NCI-H2107 (cell line): Measurements from ENCODE around the gene R3HCC1L.

Experiments used
- DNase-seq: peaks from one replicate; lab custom pipeline; 2025; lab: John Stamatoyannopoulos, UW

R3HCC1L gene

DNA sequence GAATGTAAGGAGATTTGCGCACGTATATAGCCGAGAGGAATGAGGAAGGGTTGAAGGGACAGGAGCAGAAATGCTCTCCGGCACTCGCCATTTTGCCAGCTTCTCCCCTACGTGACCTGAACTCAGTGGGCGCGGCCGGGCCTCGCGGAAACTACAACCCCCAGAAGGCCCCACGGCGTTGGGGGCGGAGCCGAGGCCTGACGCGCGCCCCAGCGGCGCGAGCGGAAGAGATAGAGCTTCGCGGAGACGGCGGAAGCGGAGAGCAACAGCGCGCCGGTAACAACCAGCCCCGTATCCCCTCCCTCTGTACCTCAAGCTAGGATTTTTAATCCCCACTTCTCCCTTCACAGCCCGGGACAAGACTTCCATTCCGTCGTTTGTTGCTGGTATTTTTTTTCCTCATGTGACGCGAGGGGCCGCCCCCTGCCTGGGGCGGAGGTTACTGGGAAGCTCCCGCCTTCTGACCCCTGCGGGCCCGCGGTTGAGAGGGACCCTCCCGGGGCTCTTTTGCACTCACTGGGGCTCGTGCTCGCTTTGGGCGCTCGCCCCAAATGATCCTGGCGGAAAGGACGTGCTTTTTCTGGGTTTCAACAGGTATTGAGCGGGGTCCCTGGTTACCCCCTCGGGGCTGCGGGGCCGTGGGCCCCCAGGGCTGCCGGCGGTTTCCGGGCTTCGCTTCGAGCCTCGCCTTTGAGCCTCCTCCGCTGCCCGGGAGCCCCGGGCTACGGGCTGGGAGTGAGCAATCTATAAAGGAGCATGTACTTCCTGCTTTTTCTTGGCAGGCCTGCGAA is at the start of gene R3HCC1L:
TSS of gene R3HCC1L (plus strand) at position 227 of the 791 bp plus-strand sequence. CDS start 73,458 bp downstream, outside the sequence.
- DNase-seq, result peak; percentile 66

DNA sequence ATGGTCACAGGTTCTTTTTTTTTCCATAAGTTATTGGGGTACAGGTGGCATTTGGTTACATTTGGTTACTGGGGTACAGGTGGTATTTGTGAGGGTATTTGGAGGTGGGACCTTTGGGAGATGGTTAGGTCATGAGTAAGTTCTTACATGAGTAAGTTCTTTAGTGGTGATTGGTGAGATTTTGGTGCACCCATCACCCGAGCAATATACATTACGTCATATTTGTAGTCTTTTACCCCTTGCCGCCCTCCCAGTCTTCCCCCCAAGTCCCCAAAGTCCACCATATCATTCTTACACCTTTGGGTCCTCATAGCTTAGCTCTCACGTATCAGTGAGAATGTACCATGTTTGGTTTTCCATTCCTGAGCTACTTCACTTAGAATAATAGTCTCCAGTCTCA is 49.2 kb upstream of the R3HCC1L start:
- no peak for DNase-seq

DNA sequence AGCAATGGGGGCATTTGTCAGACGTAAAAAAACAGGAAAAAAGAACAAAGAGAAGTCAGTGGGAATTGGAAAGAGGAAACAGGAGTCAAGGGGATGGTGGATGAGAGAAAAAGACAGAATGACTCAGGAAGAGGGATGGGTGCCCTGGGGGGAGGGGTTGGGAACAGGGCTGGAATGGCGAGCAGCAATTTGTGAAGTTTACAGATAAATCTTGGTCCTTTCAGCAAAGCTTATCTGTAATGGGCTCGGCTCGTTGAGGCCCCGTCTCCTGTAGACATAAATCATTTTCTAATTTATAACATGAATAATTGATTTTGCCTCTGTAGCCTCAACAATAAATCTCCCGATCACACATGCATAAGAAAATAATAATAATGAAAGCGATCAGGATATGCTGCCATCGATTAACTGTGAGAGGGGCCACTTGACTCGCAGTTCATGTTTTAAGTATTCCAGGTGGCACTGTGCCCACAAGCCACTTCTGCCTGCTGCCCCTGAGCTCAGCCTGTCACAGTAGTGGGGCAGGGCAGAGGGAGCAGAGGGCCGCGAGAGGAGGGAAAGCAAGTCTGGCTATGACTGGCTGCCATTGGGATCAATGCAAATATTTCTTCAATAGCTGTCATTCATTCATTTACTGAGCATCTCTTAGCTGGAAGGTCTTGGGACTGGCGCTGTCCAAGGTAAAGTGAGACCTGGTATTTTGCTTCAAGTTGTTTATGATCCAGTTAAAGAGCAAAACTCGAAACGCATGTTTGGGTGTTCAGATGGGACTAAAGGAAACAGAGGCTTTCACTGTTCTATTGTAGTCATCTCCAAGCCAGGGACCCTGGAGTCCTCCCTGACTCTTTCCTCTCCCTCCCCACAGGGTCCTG is 47.4 kb upstream of the R3HCC1L start:
- DNase-seq, result peak; percentile 2

DNA sequence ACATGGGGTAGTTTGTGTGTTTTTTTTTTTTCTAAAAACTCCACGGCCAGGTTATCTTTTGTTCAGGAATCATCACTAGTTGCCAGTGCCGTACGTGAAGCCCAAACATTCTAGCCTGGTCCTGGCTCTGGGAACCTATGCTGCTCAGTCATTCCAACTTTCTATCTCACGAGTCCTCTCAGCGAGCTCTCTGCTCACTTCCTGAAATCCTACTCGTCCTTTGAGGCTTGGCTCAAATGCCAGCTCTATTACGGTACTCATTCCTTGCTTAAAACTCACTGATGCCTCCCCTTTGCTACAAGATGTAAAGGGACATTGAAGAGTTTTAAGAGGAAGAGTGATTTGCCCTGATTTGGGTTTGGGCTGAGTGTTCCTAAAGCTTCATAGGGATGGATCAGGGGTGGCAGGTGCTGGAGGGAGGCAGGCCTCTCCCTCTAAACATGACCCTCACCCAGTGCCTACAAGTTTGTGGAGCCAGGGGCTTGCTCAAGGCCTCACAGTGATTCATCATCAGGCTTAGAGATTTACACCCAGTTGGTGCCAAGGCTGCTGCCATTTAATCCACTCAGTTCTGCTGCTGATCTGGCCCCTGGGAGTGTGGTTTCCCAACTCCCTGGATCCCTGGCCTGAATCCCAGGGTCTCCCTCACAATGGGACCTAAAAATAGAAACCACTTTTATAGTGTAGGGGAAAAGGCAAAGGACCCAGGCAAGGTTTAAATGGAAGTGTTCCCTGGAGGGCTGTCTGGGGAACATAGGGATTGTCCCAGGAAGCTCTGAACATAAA is 46.1 kb upstream of the R3HCC1L start:
- peak; percentile 37 for DNase-seq

DNA sequence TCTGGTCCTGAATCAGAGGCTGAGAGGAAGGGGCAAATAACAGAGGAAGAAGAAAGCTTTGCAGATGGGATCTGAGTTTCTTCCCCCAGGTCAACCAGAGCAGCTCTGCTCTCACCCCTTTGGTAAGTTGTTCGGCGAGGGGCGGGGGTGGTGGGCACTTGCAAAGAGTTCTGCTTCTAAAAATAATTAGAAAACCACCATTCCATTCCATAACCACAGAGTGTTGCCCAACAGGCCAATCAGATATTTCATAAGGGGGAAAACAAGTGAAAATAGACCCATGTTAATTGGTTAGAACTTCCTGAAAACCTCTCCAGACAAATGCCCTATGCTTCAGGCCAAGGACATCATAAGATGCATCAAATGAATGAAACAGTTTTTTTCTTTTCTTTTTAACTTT is 43.6 kb upstream of the R3HCC1L start:
- no peak for DNase-seq

DNA sequence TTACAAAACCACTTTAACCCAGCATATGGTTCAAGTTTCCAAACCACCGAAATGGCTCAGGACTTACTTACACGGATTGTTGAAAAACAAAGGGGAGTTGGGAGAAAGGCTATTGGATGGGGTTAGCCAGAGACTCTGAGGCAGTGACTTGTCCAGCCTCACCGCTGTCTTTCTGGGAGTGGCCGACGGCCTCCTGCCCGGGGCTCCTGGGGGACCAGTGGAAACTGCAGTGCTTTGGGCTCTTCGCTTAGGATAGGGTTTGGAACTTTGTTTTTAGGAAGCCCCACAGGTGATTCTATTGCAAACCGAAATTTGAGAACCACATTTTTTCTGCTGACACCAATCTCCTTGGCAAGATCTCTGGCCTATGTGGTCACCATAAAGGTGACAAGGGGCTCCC is 38.1 kb upstream of the R3HCC1L start:
- peak; percentile 44 for DNase-seq

DNA sequence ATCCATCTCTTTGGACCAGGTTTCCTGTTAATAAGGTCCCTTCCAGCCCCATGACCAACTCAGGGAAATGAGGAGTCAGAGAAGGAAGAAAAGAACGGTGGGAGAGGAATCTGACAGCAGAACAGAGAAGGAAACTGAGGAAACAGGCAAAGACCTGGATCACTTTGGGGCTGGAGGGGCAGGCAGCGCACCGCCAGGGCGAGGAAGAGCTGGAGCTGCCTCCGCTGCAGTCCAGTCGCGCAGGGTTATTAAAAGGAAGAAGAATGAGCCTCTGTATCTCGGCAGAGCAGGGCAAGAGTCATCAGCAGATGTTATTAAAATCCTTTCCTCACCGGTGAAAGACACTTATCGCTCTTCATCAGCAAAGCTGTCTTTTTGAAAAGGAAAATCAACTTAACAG is 37.7 kb upstream of the R3HCC1L start:
- no peak for DNase-seq

DNA sequence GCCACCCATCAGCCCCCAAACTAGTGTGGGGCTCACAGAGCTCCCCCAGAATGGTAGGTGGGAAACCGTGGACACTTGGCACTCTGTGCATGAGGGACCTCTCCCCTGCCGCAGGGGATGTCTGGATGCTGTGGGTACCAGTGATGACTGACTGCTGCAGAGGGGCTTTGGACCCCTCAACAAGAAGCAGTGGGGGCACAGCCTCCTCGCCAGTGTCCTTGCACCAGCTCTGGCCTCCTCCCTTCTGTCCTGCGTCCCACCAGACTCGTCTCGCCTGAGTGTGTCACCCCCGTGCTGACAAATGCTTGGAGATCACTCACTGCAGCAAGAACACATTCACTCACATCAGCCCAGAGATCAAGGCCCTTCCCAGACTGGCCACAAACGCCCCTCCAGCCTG is 37.3 kb upstream of the R3HCC1L start:
- no peak for DNase-seq

DNA sequence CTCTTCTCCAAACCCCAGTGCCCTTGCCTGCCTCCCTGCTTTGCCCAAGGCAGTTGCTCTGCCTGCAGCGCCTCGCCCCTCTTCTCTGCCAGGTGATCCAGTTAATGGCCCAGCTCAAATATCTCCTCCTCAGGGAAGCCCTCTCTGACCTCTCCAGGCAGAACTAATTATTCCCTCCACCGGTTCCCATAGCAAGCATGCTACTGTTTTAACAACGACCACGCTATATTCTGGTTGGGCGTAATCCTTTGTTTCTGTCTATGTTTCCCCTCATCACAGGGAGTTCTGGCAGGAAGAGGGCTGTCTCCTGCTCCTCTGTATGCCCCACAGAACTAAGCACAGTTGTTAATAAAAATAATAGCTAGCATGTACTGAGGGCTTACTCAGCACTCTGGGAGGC is 36.8 kb upstream of the R3HCC1L start:
- no peak for DNase-seq

DNA sequence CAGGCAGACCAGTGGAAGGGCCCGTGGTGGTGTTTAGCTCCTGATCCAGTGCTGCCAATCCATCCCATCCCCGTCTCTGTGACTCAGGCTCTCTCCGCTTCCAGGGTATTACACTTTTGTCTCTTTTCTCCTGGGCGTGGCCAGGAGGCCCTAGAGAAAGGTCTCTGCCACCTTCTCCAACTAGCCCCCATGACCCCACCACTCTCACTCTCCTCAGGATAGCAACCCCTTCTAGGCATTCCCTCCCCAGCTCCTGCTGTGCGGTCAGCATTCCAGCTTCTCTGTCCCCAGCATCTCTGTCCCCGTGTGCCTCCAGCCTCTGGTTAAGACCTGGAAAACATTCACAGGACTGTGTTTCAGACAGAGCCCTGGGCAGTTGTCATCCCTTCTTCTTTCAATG is 36.2 kb upstream of the R3HCC1L start:
- no peak for DNase-seq

DNA sequence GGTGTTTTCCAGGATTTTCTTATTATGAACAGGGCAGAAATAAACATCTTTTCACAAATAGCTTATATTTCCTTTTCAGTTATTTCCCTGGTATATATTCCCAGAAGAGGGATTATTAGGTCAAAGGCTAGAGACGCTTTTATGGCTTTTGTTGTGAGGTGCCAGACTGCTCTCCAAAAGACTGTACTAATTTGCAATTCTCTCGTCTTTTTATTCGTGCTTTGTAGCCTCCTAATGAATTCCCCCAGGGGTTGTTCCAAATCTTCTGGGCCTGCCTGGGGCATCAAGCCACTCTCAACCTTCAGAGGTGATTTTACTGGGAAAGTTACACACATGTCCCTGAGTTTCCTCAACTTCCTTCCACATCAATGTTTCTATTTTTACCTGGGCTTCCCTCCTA is 34.0 kb upstream of the R3HCC1L start:
- no peak for DNase-seq

DNA sequence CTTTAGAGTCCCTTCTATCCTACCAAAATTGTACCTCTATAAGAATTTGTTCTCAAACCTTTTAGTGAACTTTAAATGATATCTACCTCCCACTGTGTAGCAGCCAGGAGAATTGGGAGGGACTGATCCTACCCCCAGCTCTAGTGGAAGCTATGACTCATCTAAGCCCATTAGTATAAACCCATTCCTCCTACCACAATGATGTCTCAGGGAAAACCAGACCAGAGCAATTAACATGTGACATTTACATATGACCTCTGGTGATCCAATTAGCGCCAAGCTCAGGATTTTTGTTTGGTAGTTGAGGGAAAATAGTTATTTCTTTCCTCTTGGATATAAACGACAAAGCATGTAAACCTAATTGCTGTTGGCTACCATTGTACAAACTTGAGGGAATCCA is 33.1 kb upstream of the R3HCC1L start:
- no peak for DNase-seq

DNA sequence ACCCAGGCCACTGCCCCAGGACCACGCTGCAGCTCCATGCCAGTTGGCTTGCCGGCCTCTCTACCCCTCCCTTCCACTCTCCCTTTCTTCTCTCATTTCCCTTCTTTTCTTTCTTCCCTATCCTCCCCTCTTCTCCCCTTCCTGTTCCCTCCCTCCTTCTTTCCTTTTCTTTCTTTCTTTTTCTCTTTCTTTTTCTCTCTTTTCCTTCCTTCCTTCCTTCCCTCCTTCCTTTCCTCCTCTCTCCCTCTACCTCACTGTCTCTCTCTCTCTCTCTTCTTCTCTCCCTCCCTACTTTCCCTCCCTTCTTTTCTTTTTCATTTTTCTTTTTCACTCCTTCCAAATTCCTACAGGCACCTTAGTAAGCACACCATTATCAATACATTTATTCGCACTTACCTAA is 30.3 kb upstream of the R3HCC1L start:
- no peak for DNase-seq

DNA sequence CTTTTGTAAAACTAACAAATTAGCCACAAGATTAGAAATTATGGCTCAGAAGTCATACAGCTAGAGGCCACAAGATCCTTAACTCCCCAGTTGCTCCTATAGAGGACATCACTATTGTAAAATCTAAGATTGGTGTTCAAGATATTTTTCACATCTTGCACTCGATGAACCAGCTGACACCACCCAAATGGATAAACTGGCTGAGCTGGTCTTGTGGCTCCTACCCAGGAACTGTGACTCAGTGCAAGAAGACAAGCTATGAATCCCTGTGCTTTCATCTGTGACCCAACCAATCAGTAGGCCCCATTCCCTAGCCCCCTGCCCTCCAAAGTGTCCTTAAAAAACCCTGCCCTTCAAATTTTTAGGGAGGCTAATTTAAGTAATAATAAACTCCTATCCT is 27.9 kb upstream of the R3HCC1L start:
- no peak for DNase-seq

DNA sequence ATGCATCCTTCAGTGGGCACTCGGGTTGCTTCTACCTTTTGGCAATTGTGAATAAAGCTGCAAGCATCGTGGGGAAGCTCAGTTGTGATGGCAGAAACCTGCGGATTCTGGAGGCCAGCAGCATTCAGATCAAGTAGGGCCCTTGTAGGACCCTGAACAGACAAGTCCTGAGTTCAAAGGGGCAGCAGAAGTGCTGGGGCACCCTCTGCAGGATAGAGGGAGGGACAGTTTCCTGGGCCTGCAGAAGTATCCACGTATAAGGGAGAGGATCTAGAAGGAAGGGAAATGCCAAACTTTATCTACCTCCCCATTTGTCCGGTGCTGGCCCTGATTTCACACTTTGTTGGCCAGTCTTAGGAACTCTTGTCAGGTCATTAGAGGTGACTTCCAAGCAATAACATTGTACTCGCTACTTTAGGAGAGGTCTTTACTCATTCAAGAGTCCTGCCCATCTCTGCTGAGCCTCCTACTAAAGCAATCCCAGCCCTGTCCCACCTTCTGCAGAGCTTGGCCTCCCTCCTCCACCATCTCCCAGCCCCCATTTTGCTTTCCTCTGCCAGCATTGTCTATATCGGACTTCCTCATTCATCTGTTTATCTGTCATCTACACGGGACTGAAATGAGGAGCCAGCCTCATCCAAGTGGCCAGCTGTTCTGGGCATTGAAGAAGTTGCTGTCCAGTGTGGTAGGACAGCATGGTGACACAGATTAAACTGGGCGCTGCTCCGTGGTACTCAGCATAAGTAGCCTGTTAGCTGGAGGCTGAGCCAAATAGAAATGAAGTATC is 26.6 kb upstream of the R3HCC1L start:
- DNase-seq, result no peak

DNA sequence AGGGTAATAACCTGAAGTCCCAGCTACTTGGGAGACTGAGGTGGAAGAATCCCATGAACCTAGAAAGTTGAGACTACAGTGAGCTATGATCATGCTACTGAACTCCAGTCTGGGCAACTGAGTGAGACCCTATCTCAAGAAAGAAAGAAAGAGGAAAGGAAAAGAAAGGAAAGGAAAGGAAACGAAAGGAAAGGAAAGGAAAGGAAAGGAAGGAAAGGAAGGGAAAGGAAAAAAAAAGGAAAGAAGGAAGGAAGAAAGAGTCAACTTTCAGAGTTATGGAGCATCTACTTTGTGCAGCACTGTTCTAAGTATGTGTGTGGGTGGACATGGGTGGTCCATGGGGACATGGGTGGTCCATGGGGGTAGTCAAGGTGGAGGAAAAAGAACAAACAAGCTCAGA is 24.1 kb upstream of the R3HCC1L start:
- DNase-seq, result no peak

DNA sequence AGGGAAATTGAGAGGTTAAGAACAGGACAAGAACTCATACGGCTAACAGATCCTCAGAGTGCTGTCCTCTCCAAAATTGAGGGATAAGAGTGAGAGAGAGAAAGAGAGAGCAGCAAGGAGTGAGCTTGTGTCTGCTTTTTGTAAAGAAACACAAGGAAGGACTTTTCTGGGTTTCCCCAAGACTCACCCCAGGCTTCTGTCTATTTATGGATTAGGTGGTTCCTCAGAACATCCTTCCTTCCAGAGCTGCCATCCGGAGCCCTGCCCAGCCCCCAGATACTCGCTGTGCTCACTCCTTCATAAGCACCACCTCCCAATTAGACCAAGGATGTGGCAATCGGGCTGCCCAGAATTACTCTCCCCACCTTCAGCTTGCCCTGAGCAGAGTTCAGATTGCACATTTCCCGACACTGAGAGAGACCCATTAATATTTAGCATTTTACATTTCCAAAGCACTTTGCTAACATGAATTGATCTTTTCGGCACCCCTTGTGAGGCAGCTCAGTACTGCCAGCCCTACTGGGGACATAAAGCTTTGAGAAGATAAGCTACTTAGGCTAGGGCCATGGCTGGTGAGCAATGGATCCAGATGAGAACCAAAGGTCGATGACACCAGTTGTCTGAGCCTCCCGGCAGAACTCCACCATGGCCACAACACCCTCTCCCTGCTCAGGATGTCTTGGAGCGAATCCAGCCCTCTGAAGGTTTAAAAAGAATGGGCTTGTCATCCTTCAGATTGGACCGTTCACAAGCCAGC is 19.2 kb upstream of the R3HCC1L start:
- no peak for DNase-seq

DNA sequence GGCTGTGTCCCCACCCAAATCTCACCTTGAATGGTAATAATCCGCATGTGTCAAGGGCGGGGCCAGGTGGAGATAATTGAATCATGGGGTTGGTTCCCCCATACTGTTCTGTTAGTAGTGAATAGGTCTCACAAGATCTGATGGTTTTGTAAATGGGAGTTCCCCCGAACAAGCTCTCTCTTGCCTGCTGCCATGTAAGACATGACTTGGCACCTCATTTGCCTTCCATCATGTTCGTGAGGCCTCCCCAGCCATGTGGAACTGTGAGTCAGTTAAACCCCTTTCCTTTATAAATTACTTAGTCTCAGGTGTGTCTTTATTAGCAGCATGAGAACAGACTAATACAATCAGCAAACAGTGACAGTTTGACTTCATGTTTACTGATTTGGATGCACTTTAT is 14.6 kb upstream of the R3HCC1L start:
- DNase-seq, result no peak

DNA sequence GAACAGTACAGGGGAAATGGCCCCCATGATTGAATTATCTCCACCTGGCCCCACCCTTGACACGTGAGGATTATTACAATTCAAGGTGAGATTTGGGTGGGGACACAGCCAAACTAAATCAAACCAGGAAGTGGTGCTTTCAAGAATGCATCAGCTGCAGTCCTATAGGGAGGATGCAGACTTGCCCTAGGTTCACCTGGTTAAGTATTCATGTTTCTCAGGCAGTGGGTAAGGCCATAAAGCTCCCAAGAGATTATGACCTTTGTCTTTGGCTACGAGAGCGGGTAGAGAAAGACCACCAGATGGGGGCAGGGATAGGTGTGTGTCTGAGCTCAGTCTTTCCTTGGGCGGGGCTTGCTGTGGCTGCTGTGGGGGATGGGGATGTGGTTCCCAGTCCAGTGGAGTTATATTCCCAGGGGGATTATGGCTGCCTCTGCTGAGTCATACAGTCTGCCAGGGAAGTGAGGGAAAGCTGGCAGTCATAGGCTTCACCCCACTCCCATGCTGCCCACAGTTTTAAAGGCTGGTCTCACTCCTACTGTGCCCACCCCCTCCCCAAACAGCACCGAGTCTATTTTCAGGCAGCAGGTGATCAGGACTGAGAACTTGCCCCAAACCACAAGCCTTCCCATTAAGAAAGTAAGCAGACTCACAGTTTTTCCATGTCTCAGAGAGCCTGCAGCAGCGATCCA is 8.4 kb upstream of the R3HCC1L start:
- no peak for DNase-seq

DNA sequence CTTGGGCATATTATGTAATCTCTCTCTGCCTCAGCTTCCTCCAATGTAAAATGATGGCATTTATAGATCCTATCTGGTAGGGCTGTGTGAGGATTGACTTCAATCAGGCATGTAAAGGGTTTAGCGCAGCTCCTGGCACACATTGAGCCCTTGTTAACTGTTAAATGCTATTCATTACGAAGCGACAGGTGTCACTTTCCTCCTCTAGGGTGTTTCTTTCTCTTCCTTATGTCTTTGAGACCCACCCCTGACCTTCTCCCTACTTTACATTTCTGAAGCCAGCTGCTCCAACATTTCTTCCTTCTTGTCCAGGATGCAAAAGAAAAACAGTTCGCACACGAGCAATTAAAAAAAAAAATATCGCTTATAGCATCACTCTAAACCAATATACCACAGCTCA is 5.7 kb upstream of the R3HCC1L start:
- no peak for DNase-seq
